CD4-positive, alpha-beta T cell (primary cell): ENCODE results near the gene ZNF469. TPM values are rescaled to one million over a fixed set of nuclear protein-coding genes. Genes with fewer than 3 reads are reported as not detected.

ENCODE experiments used
- ATAC-seq: fragments of 200-7000 bp; cut with Tn5 transposase; one replicate; pipeline ENCODE4 v1.10.0; 2022; ENCODE audit warnings: mild to moderate bottlenecking; ENCODE audit not compliant: poor library complexity
- CTCF ChIA-PET: fragments of 350-600 bp; sonication (Branson Sonifier 250); formaldehyde crosslinking; loops from one replicate; lab custom pipeline; 2021; ENCODE audit warnings: antibody characterized with exemption, inconsistent platforms; lab: Charles Lee
- POLR2A ChIA-PET: fragments of 350-600 bp; sonication (Branson Sonifier 250); formaldehyde crosslinking; loops from one replicate; lab custom pipeline; 2021; ENCODE audit warnings: antibody characterized with exemption, inconsistent platforms; lab: Charles Lee
- DNase-seq, 14 experiments: peaks; one replicate each; pipeline ENCODE4 v3.0.0-alpha.2; 2013 to 2020; ENCODE audit warnings: mixed read lengths in 2 of 14
- H3K27ac ChIP-seq, 2 donors: one replicate each; pipeline versions ENCODE4 v1.5.1 to v1.7.0; 2013; ENCODE audit warnings: low read length in 2 of 2, low read depth in 1 of 2, mild to moderate bottlenecking in 1 of 2
- H3K27me3 ChIP-seq, 2 experiments: 1 replicate in 1 of 2; 2 replicates in 1 of 2; pipeline versions ENCODE4 v1.6.1 to v1.7.0; 2013; ENCODE audit warnings: low read length in 2 of 2, control low read depth in 1 of 2, mild to moderate bottlenecking in 1 of 2, moderate library complexity in 1 of 2; ENCODE audit not compliant: insufficient read depth in 2 of 2, control insufficient read depth in 1 of 2
- H3K36me3 ChIP-seq: one replicate; pipeline ENCODE4 v1.6.1; 2013; ENCODE audit warnings: low read length, control low read depth; ENCODE audit not compliant: insufficient read depth
- H3K4me1 ChIP-seq: one replicate; pipeline ENCODE4 v1.6.1; 2013; ENCODE audit warnings: low read length, control low read depth; ENCODE audit not compliant: insufficient read depth
- H3K4me3 ChIP-seq: one replicate; pipeline ENCODE4 v1.5.1; 2013; ENCODE audit warnings: mild to moderate bottlenecking, low read length, moderate library complexity
- H3K9me3 ChIP-seq, 2 experiments: 1 replicate in 1 of 2; 2 replicates in 1 of 2; pipeline versions ENCODE4 v1.6.1 to v1.7.0; 2013; ENCODE audit warnings: low read length in 2 of 2, mild to moderate bottlenecking in 2 of 2, control low read depth in 1 of 2, moderate library complexity in 1 of 2; ENCODE audit not compliant: control insufficient read depth in 1 of 2, insufficient read depth in 1 of 2
- H3K27ac Mint-ChIP-seq: one replicate; pipeline ENCODE4 v1.8.0; 2020; ENCODE audit warnings: mixed read lengths
- H3K27me3 Mint-ChIP-seq: one replicate; pipeline ENCODE4 v1.8.0; 2021; ENCODE audit warnings: mixed read lengths
- H3K36me3 Mint-ChIP-seq: one replicate; pipeline ENCODE4 v1.8.0; 2021; ENCODE audit warnings: low read depth, mixed read lengths
- H3K4me1 Mint-ChIP-seq: one replicate; pipeline ENCODE4 v1.8.0; 2021; ENCODE audit warnings: low read depth, mixed read lengths
- H3K4me3 Mint-ChIP-seq: one replicate; pipeline ENCODE4 v1.8.0; 2020; ENCODE audit warnings: mild to moderate bottlenecking, mixed read lengths
- H3K9me3 Mint-ChIP-seq: one replicate; pipeline ENCODE4 v1.8.0; 2020; ENCODE audit warnings: mixed read lengths
- CTCF ChIP-seq: fragments of 200-600 bp; IDR thresholded peaks from one replicate; pipeline ENCODE4 v1.8.0; 2022; ENCODE audit warnings: antibody characterized with exemption, mild to moderate bottlenecking
- intact Hi-C, 2 experiments: fragments of 100-400 bp; cut with DNase I in 1 of 2; cut with micrococcal nuclease in 1 of 2; formaldehyde crosslinking; loops; one replicate each; pipeline versions ENCODE4 v1.15.1 to v1.9.0; 2023 to 2025; cut with DNase I, micrococcal nuclease
- total RNA-seq, 174 experiments: library from RNA in 2 of 174; stranded (reverse) in 2 of 174; gene quantifications; one replicate each; pipeline ENCODE4 v1.2.3 and lab custom pipeline; 2021 to 2026

ZNF469 gene
- total RNA-seq, 2 experiments from 2014 or later = 0.74 to 0.75 TPM

GRCh38 chr16:88423448-88423850 lies 40.7 kb downstream of the ZNF469 start:
- Mint-ChIP-seq H3K36me3 (no peaks in the 10 kb centered on the region), H3K9me3 (no peaks in the 10 kb centered on the region), H3K4me3 (no peak overlapping the region), H3K27ac (no peak overlapping the region), H3K4me1 (no peaks in the 10 kb centered on the region), H3K27me3 (no peaks in the 10 kb centered on the region)
- no peak overlapping the region for H3K27ac ChIP-seq
- POLR2A ChIA-PET = no interaction called here
- H3K4me1 ChIP-seq = no peaks in the 10 kb centered on the region
- H3K9me3 ChIP-seq = peaks cover 0 to 8% of the 10 kb centered on the region in 2 experiments
- intact Hi-C loops = no loop called here
- no peak for DNase-seq
- H3K4me3 ChIP-seq = no peak overlapping the region
- no peak for TF ChIP-seq CTCF
- no peak for ATAC-seq
- CTCF ChIA-PET = no interaction called here
- no peaks in the 10 kb centered on the region for H3K27me3 ChIP-seq
- no peaks in the 10 kb centered on the region for H3K36me3 ChIP-seq

GRCh38 chr16:88424587-88425235 lies 42.0 kb downstream of the ZNF469 start:
- no peak overlapping the region for H3K4me3 Mint-ChIP-seq
- no peaks in the 10 kb centered on the region for H3K4me1 Mint-ChIP-seq
- no peak for ATAC-seq
- Histone ChIP-seq H3K27me3 (no peaks in the 10 kb centered on the region), H3K27ac (no peak overlapping the region), H3K9me3 (peaks cover 0 to 8% of the 10 kb centered on the region in 2 experiments), H3K4me1 (peaks cover 4% of the 10 kb centered on the region), H3K36me3 (no peaks in the 10 kb centered on the region), H3K4me3 (no peak overlapping the region)
- H3K36me3 Mint-ChIP-seq = no peaks in the 10 kb centered on the region
- TF ChIP-seq CTCF = no peak
- no peaks in the 10 kb centered on the region for H3K27me3 Mint-ChIP-seq
- ChIA-PET POLR2A (no interaction called here), CTCF (no interaction called here)
- DNase-seq = no peak
- H3K9me3 Mint-ChIP-seq = no peaks in the 10 kb centered on the region
- intact Hi-C loops = no loop called here
- H3K27ac Mint-ChIP-seq = no peak overlapping the region

GRCh38 chr16:88426018-88426417 lies 43.3 kb downstream of the ZNF469 start:
- intact Hi-C loops = no loop called here

More at GRCh38 chr16:88426018-88426417, 43.3 kb downstream of the ZNF469 start:
- ChIA-PET POLR2A (no interaction called here), CTCF (no interaction called here)
- Histone ChIP-seq H3K27me3 (peaks cover 0 to 6% of the 10 kb centered on the region in 2 experiments), H3K4me1 (peaks cover 15% of the 10 kb centered on the region), H3K9me3 (peaks cover 0 to 4% of the 10 kb centered on the region in 2 experiments), H3K4me3 (no peak overlapping the region), H3K36me3 (no peaks in the 10 kb centered on the region), H3K27ac (no peak overlapping the region)
- TF ChIP-seq CTCF = no peak
- DNase-seq = no peak
- Mint-ChIP-seq H3K36me3 (no peaks in the 10 kb centered on the region), H3K9me3 (no peaks in the 10 kb centered on the region), H3K27ac (no peak overlapping the region), H3K4me3 (no peak overlapping the region), H3K4me1 (no peaks in the 10 kb centered on the region), H3K27me3 (no peaks in the 10 kb centered on the region)
- no peak for ATAC-seq
